GOT3 (cell line): ENCODE measurements around the gene CD79B.

Experiments used
- DNase-seq: peaks from one replicate; lab custom pipeline; 2025; ENCODE audit warnings: mixed read lengths; lab: John Stamatoyannopoulos, UW

The CD79B gene

DNA sequence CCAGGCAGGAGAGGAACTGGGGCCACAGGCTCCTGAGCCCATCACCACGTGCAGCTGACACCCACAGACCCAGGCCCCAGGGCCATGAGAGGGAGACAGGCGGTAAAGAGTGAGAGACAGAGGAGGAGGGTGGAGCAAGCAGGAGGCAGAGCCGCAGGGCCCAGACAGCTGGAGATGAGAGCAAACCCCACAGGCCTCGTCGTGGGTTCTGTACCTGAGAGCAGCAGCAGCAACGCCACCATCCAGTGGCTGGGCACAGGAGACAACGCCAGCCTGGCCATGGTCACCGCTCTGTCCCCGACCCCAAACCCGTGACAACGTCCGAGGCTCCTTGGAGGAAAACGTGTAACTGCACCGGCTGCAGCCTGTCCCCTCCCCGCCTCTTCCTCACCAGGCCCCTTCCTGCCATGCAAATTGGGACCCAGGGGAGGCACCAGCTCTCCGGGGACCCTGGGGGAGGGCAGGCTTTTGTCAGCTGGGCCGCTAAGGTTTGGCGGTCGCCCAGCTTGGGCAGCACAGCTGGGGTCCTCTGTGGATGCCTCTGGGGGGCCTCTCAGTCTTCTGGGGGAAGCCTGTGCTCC is at the start of gene CD79B:
TSS of gene CD79B (minus strand) at position 351 of the 581 bp plus-strand sequence. CDS start at position 281, 70 bp downstream.
- DNase-seq, result no peak

DNA sequence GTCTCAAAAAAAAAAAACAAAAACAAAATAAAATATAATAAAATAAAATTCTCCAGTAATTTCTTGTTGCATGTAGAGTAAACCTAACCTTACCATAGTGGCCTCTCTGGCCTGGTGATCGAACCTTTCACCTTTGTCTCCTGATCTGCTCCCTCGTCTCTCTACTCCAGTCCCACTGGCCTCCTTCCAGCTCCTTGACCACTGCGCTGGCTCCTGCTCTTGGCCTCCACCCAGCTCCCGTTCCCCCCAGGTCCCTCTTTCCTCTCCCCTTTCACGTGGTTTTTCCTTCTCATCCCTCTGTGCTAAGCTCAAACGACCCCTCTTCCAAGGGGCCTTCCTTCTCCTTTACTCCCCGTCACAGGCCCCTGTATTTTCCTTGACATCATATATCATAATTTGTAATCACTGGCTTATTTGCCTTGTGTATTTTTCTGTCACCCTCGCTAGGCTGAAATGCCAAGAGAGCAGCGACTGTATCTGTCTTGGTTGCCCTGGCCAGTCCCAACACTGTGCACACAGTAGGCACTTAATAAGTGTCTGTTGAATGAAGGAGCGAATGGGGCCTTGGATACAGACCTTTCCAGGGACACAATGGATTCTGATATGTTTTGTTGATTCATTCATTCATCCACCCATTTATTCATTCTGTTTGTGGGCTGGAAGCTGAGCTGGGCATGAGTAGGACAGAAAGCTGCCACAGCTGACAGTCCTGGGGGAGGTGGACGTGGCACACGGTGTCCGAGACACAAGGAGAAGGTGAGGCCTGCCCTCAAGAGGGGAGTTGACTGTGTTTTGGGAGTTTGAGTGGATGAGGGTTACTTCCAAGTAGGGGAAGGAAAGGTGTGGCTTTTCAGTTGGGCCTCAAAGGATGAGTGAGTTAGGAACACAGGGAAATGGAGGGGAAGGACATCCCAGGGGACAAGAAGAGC is 46.4 kb upstream of the CD79B start:
- no peak for DNase-seq

DNA sequence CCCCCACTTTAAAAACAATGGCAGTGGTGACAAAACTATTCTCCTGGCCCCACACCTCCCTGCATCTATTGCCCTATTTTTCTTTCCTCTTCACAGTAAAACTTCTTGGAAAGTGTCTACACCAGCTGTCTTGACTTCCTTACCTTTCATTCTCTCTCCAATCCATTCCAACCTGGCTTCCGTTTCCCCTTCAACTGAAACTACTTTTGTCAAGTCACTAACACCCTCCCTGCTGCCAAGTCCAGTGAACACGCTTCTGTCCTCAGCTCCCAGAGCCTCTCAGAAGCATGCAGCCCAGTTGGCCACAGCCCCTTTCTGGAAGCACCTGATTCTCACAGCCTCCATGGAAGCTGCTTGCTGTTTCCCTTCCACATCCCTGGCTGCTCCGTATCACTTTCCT is 44.6 kb upstream of the CD79B start:
- DNase-seq, result no peak

DNA sequence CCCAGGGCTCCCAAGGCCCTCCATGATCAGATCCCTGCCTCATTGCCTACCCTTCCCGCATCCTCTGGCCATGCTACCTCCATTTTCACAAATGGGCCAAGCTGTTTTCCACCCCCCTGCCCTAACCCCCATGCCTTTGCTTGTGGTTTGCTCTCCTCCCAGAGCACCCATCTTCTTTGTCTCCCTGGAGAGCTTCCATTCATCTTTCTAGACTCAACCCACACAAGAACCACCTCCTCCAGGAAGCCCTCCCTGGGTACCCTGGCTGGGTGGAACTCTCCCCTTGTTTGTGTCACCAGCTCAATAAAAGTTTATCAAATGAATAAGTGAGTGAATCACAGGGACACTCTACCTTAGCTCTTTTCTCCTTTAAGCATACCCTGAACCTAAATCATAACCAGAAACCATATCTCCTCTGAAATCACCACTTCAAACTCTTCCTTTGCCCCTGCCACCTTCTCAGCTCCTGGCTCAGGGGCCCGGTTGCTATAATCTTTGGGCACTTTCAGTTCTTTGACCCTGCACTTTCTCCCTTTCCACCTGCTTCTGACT is 43.5 kb upstream of the CD79B start:
- DNase-seq, result no peak

DNA sequence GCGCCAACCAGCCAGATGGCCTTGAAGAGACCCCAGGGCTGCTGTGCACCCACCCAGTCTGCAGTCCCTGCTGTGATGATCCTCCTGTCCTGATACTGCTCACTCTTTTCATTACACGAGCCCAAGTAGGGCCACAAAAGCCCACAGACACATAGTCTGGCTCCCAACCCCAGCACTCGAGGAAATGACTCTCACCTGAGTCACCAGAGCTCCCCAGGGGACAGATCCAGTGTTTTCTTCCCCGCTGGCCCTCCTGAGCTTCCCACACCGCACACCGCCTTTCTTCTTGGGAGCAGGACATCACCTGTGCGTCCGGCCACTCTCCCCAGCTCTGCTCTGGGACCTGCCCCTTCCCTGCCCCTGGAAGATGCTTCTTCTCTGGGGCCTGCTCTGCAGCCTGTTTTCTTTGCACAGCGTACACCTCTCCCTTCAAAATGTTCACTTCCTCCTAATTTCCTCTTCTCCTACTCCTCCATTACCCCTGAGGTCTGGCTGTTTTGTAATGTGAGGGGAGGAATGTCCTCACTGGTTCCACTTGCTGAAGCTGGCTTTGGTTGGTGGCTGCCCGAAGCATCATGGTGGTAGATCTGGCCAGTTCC is 42.6 kb upstream of the CD79B start:
- DNase-seq, result no peak

DNA sequence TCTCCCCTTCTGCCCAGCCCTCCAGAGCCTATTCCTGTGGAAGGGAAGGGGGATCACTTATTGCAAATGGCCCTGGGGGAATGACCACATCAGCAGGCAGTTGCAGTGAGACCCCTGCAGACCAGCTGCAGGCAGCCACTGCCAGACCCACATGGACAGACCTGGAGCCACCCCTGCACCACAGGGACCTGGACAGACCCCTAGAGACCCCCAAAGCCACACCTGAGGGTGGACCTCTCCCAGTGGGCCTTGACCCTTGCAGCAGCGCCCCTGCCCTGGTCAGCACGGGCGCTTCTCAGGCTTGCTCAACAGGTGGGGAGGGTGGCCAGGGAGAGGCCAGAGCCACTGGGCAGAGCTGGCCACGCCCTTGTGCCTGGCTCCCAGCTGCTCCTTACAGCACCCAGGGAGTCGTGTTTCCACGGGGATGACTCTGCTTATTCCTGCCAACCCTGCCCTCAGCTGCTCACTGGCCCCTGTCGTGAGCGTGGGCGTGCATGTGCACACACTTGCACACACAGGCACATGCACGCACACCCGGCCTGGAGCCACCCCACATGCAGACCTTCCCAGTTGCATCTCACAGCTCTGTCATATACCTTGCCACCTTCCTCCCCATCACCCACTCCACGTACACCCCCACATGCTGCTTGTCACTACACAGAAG is 41.9 kb upstream of the CD79B start:
- DNase-seq, result no peak

DNA sequence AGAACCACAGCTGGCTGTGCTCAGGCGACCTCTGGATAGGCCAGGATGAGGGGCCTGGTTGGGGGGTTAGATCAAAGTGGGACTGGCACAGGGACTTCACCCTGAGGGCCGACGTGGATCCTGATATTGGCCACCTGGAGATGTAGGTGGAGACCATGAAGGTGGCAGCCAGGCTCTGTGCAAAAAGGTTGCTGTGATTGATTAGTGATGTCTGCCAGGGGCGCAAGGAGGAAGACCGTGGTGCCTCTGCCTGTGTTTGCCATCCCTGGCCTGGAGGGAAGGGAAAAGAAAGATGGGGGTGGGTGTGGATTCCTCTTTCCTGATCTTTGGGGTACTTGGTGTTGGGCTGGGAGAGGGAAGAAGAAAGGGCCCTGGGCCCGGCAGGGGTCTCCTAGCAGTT is 41.1 kb upstream of the CD79B start:
- DNase-seq, result no peak

DNA sequence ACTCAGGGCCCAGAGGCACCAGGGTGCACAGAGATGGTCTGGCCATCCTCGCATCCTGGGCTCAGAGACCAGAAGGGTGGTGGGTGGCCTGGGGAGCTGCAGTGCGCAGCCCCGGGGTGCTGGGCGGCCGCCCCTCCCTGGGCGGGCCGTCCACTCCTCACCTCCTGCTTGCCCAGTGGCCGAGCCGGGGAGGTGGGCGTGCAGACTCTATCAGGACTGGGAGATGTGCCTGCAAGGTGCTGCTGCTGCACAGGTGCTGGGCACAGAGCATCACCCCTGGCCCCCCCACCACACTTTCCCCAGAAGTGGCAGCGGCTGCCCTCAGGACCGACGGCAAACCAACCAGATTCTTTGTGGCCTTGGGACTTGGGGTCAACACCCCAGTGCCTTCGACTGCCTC is 40.7 kb upstream of the CD79B start, which contains the start of gene SCN4A:
TSS of gene SCN4A (minus strand) at position 123 of the 400 bp plus-strand sequence. CDS start at position 46, 77 bp downstream.
- no peak for DNase-seq

DNA sequence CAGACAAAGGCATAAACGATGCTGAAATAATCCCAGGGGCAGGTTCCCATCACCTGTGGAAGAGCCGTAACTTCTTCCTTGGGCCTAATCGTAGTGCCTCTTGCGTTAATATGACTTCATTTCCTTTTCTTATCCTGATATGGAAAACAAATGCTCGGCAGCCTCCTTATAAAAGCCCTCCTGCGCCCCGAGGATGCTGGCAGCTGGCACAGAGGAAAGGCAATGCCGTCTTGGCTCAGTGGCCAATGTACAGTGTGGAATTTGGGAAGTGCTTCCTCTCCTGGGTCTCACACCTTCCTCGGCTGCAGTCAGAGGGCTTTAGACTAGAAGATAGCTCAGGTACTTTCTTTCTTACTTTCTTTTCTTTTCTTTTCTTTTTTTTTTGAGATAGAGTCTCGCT is 37.1 kb upstream of the CD79B start:
- DNase-seq, result no peak

DNA sequence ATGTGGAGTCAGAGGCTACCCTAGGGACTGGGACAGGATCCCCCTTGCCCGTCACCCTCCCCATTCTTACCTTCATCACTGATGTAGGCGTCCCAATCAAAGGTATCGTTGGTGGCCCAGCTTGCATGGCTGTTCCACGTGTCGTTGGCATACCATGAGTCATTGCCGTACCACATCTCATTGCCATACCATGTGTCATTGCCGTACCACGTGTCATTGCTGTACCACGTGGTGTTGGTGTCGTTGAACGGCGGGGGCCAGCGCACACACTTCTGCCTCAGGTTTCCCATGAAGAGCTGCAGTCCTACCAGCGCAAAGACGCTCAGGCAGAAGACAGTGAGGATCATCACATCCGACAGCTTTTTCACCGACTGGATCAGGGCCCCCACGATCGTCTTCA is 35.8 kb upstream of the CD79B start:
- no peak for DNase-seq

DNA sequence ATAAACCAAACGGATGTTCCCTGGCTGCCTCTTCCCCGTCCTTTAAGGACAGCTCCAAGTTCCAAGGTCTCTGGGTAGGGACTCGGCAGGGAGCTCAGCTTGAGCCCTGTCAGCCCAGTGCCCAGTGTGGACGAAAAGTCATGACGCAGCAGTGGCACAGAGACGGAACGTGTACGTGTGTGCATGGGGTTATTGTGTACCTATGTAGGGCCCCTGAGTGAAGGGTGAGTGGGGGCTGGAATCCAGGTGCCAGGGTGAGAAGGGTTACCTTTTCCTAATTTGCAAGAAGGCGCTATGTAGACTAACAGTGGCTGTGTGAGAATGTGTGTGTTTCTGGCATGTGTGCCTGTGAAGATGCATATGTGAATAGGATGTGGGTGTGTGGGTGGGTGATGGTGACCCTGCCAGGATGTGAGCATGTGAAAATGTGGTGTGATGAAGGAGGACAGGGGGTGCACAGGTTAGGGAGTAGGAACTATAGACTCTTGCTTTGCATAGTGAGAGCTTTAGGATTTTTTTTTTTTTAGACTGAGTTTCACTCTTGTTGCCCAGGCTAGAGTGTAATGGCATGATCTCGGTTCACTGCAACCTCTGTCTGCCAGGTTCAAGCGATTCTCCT is 34.6 kb upstream of the CD79B start:
- no peak for DNase-seq

DNA sequence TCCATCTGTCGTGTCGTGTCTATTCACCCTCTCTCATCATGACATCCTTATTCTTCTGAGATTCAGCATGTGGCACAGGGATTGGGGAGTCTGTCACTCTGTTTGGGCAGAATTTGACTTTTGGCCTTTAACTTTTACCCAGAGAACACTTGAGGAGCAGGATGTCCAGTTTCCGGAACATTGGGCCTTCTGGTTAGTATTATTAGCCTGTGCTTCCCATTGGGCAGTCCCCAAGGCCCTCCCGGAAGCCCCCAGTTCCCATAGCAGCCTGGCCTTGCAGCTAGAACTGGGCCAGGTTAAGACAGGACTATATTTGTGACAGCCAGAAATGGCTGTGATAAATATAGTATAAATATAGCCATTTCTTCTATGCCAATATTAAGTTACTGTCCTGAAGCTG is 31.0 kb upstream of the CD79B start:
- no peak for DNase-seq

DNA sequence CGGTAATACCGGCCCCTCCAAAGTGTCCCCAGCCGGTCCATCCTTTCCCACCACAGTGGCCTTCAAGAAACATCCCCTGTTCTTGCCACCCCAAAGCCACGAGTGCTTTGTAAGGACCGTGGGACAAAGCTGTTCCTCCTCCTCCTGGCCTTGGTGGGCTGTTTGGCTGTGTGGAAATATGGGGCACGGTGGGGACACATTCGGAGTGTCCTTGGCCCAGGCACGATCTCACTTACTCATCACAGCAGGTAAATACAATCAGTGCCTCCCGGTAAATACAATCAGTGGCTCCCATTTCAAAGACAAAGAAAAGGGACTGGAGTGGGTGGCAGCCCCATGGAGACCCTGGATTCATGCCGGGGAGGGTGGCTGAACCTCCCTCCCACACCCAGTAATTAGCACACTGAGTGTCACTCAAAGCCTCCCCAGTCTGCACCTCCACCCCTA is 30.2 kb upstream of the CD79B start:
- DNase-seq, result no peak

DNA sequence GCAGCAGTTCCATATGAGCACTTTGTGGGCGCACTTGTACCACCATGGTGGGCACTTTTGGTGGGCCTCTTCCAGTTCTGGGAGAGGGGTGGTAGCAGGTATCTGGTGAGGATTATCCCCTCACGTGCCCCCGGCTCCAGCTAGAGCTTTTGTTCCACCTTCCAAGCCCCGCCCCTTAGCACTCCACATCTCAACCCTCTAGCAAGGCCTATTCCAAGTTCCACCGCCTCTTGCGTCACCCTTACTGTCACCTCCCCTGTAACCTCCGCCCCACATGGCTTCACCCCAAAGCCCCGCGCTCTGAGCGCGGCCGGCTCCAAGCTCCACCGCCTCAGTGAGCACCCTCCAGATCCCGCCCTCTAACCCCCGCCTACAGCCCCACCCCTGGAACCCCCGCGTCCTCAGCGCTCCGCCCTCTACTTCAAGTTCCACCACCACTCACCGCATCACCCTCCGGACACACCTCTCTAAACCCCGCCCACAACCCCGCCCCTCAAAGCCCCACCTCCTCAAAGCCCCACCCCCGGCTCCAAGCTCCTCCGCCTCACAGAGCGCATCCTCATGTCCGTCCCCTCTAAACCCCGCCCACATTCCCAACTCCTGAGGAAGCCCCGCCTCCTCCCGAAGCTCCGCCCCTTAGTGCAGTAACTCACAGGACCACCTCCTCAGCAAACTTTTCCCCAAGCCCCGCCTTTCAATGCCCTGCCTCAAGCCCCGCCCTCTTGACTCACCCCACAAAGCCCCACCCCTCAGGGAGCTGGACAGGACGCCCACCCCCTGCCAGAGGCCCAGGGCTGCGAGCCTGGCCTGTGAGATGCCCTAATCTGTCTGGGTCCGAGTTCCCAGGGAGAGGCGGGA is 29.5 kb upstream of the CD79B start:
- no peak for DNase-seq

DNA sequence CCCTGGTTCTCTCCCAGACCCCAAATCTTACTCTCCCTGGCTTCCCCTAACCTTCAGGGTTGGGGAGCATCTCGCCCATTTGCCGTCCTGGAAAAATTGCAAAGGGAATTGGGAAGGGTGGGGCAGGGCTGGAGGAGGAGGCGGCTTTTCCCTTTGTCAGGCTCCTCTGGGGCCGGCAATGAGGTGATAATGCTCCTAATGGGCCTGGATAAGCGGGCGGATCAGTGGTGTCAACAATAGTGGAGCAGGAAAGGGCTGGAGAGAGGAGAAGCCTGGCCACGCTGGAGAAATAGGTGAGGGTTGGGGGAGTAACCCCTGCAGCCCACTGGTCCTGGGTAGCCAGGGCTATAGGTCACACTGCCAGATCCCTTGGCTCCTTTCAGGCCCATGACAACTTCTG is 28.3 kb upstream of the CD79B start:
- DNase-seq, result no peak

DNA sequence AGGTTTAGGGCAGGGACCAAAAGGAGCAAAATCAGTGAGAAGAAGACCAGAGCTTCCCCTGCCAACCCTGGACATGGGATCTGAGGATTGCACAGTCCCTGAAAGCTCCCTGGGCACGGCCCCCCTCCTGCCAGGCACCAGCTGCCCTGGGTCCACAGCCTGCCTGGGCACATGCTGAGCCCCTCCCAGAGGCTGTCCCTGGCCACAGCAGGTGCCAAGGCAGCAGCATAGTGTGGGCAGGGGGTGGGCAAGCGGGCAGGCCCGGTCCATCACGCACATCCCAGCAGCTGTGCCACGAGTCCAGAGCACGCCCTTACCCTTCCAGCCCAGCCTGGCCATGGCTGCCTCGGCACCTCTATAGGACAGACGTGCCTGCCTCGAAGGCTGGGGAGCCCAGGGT is 27.9 kb upstream of the CD79B start:
- DNase-seq, result no peak

DNA sequence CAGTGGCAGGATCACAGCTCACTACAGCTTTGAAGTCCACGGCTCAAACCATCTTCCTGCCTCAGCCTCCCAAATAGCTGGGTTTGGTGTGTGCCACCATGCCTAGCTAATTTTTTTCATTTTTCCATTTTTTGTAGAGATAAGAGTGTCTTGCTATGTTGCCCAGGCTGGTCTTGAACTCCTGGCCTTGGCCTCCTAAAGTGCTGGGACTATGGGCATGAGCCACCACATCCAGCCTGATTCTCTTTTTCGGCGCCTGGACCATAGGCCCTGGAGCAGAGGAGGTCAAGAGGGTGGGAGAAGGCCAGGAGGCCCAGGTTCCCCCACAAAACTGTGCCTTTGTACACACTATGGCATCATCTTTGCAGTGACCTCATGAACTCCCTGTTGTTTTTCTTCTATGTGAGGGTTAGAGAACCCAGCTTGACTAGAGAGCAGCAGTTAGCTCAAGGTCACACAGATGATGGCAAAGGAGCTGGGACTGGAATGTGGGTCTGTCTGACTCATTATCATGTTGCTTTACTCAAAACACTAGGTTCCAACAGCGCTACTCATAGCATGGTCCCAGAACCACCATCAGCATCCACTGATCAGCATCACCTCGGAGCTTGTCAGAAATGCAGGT is 24.3 kb upstream of the CD79B start:
- no peak for DNase-seq

DNA sequence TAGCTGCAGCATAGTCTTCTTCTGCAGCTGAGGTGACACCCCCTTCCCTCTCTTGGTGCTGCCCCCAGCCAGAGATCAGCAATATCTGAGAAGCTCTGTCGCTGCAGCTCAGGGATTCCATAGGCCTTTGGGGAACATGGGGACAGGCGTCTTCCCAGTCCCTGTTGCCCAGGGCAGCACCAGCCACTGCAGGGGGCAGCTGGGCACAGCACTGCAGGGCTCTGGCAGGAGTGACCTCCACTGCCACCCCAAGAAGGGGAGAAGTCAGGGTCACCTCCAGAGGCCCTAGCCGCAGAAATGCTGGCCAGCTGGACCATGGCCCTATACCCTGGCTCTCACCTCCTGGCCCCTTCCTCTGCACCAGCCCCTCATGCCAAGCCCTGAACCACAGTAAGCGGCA is 23.7 kb upstream of the CD79B start:
- no peak for DNase-seq

DNA sequence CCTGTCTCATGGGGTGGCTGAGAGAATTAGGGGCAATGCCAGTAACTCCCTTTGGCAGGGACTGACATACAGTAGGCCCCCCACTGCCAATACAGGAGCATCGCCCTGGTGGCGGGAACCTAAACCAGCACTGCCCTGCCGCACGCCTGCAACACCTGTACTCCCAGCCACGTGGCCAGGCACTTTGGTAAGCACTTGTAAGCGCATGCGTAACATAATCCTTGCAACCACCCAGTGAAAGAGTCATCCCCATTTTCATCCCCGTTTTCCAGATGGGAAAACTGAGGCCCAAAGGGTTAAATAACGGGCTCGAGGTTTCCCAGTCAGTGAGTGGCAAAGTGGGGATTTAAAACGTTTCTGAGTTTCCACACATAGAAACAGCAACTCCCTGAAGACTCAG is 23.1 kb upstream of the CD79B start:
- no peak for DNase-seq

DNA sequence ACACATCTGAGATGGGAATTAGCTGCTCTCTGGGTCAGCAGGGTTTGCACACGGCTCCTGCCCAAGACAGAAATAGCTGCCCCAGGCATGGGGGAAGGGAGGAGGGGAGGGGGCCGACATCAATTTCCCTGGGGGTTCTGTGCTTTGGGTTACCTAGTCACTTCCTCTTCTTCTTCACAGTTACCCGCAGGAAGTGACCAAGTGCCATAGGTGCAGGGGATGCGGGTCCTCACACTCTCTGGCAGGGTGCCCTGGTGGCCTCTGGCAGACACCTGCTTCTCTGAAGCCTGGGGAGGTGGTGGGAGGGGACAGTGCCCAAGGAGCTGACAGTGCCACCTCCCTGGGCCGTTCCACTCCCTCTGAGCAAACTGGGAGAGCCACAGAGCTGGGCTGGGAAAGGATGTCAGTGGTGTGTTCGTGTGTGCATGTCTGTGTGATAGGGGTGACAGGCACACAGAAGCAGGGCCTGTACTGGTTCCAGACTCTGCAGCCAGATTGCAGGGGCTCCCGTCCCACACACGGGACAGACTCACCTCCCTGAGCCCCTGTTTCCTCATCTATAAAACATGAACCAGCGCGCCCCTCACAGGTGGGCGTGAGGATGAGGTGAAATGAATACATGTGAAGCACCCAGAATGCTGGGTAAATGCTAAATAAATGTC is 22.4 kb upstream of the CD79B start:
- no peak for DNase-seq
